ENCODE results near the gene FAM110A.
"Not testable (repeated sequence)": the region's sequence is repeated elsewhere in the genome, so short reads cannot be mapped to it uniquely, and the experiment has no call there.

FAM110A gene

DNA sequence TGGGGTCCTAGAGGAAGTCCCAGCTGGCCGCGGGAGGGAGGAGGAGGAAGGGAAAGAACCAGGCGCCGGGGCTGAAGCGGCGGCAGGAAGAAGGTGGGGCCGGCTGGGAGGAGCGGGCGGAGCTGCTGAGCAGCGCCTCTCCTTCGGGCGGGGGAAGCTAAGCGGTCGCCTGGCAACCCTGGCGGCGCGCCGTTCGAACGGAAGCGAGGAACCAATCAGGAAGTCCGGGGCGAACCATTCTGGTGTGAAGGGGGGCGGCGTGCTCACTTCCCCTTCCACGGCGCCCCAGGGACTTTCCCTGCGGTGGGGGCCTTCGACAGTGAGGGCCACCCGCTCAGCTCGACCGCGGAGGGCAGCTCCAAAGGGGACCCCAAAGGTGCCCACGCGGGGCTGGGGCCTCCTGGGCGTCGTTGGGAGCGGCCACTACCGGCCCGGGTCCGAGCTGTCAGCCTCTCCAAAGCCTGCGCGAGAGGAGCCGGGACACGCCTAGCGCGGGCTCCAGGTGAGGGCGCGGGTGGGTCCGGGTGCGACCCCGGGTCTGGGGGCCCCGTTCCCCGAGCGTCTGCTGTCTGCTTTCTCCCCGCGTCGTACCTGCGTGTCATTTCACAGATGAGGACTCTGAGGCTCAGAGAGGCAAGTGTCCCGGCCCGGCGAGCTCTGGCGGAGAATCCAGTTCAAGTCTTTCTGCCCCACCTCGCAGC is at the start of gene FAM110A:
Gene FAM110A, plus strand, starts transcription at position 266 of the 701 bp plus-strand sequence. CDS start 11,090 bp downstream, outside the sequence.
- TF ChIP-seq, protein P1, sequence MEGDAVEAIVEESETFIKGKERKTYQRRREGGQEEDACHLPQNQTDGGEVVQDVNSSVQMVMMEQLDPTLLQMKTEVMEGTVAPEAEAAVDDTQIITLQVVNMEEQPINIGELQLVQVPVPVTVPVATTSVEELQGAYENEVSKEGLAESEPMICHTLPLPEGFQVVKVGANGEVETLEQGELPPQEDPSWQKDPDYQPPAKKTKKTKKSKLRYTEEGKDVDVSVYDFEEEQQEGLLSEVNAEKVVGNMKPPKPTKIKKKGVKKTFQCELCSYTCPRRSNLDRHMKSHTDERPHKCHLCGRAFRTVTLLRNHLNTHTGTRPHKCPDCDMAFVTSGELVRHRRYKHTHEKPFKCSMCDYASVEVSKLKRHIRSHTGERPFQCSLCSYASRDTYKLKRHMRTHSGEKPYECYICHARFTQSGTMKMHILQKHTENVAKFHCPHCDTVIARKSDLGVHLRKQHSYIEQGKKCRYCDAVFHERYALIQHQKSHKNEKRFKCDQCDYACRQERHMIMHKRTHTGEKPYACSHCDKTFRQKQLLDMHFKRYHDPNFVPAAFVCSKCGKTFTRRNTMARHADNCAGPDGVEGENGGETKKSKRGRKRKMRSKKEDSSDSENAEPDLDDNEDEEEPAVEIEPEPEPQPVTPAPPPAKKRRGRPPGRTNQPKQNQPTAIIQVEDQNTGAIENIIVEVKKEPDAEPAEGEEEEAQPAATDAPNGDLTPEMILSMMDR (IDR thresholded peaks at IDR 0.05; ENCODE audit: low read depth, low read length), result no peak
- peak; percentile 75 for DNase-seq (ENCODE audit: extremely low read depth, low read depth)

DNA sequence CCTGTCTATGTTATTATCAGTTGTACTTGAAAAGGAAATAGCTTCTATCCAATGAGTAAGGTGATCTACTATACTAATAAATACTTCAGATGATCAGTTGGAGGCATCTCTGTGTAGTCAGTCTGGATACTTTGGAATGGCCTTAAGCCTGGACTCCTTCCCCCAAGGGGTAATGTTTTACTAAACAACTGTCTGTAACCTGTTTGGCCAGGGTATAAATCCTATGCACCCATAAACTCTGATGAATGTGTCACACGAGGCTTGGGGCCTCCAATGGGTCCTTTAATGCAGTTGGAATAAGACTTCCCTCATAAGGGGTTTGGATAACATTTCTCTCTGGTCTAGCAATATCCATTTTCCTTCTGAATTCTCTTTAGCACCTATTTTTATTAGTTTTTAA is 45.7 kb upstream of the FAM110A start:
- TF ChIP-seq, protein P1 (IDR thresholded peaks at IDR 0.05; ENCODE audit: low read depth, low read length), result no peak
- DNase-seq (ENCODE audit: extremely low read depth, low read depth), result no peak

DNA sequence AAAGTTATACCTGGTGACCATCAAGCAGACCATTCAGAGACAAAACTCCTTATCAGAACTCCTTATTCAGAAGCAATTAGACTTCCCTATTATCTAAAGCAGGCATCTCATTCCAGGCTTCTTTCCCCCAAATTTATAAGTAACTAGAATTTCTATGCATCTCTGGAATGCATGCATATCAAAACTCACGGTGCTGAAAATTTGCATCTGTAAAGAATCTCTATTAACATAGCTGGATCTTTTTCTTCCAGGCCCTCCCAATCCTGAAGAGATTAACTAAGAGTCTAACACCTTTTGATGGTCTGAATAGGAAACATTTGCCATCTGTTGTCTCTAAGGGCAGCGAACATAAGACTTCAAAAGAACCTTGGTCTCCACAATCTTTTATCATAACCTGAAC is 42.5 kb upstream of the FAM110A start:
- DNase-seq (ENCODE audit: extremely low read depth, low read depth), result no peak
- TF ChIP-seq, protein P1 (IDR thresholded peaks at IDR 0.05; ENCODE audit: low read depth, low read length), result no peak

DNA sequence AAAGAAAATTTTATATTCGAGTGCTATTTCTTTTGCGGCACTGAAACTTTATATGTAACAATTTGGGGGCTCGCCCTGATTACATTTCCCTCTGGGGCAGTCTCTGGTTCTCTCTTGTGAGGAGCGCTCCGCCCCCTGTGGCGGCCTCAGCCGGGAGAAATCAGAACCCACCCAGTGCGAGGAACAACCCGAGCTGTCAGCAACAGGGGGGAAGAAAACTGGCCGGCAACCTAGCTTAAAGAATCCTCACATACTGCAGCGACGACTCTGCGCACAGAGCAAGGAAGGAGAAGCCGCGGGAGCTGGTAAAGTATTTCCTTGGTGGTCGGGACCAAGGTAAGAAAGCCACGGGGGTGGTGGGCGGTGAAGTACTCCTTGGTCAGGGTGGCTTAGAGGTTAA is 41.3 kb upstream of the FAM110A start:
- TF ChIP-seq, protein P1 (IDR thresholded peaks at IDR 0.05; ENCODE audit: low read depth, low read length), result no peak
- no peak for DNase-seq (ENCODE audit: extremely low read depth, low read depth)

DNA sequence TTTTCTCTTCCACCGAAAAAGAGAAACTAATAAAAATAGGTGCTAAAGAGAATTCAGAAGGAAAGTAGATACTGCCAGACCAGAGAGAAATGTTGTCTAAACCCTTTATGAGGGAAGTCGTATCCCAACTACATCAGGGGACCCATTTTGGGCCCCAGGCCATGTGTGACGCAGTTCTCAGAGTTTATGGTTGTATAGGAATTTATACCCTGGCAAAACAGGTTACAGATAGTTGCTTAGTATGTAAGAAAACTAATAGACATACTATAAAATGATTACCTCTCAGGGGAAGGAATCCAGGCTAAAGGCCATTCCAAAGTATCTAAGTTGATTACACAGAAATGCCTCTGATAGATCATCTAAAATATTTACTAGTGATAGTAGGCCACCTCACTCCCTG is 36.6 kb upstream of the FAM110A start:
- TF ChIP-seq, protein P1 (IDR thresholded peaks at IDR 0.05; ENCODE audit: low read depth, low read length), result no peak
- DNase-seq (ENCODE audit: extremely low read depth, low read depth), result no peak

DNA sequence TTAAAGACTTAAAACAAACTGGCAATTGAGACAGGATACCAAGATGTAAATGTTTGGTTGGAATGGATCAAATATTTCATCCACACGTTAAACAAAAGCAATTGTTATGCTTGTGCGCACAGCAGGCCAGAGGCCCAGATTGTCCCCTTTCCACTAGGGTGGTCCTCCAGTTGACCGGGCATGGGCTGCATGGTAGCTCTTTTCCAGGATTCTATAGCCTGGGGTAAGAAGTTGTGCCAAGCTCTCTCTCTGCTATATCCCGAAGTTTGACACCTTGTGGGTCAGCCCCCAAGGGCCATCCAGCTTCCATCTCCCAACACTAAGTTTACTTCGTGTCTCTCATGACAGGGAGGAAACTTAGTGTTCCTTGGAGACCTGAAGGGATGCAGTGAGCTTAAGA is 34.8 kb upstream of the FAM110A start:
- not testable (repeated sequence) for DNase-seq (ENCODE audit: extremely low read depth, low read depth)

DNA sequence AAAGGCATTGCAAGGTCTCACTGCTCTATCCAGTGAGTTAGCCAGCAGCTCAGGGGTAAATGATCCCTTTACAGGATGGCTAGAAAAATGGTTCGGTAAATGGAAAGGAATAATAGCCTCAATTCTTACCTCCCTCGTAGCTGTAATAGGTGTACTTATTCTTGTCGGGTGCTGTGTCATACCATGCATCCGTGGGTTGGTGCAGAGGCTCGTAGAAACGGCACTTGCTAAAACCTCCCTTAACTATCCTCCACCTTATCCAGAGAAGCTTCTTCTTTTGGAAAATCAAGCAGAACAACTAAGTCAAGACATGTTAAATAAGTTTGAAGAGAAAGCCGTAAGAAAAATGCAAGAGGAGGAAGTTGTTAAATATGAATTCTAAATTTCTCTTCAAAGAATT is 33.5 kb upstream of the FAM110A start:
- not testable (repeated sequence) for DNase-seq (ENCODE audit: extremely low read depth, low read depth)

DNA sequence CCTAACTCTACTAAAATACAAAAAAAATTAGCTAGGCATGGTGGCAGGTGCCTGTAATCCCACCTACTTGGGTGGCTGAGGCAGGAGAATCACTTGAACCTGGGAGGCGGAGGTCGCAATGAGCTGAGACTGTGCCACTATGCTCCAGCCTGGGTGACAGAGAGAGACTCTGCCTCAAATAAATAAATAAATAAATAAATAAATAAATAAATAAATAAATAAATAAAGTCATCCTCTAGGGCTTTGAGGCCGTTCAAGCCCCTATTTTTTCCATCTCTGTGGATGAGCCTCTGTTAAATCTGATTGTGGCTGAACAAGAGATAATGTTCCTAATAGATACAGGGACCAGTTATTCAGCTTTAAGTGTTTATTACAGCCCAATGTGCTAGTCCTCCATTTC is 31.8 kb upstream of the FAM110A start:
- DNase-seq (ENCODE audit: extremely low read depth, low read depth), result no peak
- TF ChIP-seq, protein P1 (IDR thresholded peaks at IDR 0.05; ENCODE audit: low read depth, low read length), result no peak

All from AG09319 (cell line).